CD1c-positive myeloid dendritic cell (primary cell): ENCODE measurements around the gene GIPC2.
"Not testable (repeated sequence)": the region's sequence is repeated elsewhere in the genome, so short reads cannot be mapped to it uniquely, and the experiment has no call there.

ENCODE experiments used
- DNase-seq: peaks from one replicate; pipeline ENCODE4 v3.0.0-alpha.2; 2016; ENCODE audit errors: extremely low spot score

The GIPC2 gene

DNA sequence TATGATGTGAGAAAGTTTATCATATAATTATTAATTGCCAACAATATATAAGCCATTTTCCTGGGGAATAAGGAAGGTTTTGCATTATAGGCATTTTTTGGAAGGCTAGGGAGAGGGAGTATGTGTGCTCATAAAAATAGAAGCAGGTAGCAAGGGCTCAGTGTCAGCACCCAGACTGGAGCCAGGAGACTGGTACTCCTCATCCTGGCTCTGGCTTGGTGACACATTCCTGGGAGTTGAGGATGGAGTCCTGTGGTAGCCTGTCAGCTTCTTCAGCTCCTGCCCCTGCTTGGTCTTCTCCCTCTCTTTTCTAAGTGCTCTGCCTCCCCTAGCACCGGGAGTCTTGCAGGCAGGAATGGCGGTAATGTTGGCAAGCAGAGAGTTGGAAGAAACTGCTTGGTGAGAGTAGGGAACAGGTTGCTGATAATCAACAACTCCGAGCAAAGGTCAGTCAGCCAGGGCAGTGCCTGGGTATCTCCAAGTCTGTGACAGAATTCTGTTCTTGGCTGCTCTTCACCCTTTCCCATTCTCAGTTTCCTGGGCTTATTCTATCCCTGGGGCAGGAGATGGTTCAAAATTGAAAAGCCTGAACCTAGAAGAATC lies 23.0 kb downstream of the GIPC2 start:
- no peak for DNase-seq

DNA sequence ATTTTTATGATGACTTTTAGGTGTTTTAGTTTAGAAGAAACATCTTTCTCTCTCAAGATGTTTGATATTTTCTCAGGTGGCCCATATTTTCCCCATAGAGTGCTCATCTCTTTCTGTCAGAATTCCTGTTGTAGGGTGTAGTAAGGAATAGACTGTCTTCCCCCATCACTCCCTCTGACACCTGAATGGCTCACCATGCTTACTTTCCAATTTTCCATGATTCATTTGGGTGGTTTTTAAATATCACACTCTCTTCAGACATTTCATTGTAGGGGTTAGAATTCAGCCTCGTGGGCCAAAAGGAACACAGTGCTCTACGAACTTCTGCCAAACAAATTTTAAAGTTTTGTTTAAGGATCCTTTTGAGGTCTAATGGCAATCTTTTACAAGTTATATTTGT lies 24.0 kb downstream of the GIPC2 start:
- no peak for DNase-seq

DNA sequence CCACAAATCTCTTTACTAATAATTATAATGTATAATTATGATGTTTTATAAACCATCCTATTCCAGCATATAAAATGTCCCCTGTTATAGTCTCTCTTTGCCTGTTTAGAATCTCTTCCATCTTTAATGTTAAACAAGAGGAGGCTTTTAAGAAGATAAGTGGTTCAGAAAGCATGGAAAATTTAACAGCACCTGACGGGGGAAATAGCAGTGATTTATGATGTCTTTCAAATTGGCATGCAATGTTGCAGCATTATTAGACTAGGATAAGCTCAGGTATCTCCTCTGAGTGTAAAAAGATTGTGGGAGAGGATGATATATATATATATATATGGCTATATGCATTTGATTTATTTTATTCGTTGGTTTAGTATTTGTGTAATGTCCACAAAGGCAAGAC lies 24.4 kb downstream of the GIPC2 start:
- no peak for DNase-seq

DNA sequence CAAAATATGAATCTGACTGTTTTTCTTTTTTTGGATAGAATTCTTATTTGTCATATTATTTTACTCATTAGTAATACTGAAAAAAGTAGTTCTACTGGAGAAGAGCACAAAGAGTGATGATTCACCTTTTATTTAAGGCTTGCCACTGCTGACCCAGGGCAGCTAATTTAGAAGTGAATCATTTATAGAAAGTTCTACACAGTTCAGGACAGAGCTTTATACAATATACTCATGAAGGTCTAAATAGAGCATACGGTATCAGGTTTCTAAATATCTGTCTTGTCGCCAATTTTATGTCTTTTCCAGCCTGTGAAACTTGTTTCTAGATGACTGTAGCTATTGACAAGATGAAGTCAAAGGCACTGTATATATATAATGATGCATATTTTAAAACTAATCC lies 25.0 kb downstream of the GIPC2 start:
- no peak for DNase-seq

DNA sequence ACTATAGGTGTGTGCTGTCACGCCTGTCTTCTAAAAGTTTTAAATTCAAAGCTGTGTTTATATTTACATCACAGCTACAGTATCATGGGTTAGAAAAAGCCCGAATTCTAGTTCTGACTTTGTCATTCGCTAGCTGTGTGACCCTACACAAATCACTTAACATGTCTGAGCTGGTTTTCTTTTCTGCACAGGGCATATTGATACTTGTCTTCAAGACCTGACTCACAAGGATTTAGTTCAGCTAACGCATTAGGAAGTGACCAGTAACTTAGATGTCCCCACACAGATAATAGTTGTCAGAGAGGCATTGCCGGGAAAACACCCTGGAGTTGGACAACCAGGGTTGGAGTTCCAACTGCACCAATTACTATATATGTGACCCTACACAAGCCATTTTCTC lies 25.9 kb downstream of the GIPC2 start:
- DNase-seq, result no peak

DNA sequence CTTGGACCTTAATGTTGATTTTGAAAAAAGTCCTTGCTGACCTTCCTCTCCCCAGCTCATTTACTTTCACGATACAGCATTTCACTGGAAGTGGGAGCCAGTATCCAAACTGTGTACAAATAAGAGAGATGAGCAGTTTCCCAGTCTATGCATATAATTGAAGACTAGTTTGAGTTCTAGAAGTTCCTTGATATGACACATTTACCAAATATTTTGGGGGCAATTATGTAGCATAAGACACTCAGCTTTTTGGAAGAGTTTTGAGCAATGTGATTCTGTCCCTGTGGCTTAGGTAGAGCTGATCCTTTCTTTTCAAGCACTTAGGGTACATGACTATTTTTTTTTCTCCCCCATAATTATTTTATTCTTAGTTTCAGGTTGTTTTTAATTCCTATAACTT lies 26.4 kb downstream of the GIPC2 start:
- DNase-seq, result no peak

DNA sequence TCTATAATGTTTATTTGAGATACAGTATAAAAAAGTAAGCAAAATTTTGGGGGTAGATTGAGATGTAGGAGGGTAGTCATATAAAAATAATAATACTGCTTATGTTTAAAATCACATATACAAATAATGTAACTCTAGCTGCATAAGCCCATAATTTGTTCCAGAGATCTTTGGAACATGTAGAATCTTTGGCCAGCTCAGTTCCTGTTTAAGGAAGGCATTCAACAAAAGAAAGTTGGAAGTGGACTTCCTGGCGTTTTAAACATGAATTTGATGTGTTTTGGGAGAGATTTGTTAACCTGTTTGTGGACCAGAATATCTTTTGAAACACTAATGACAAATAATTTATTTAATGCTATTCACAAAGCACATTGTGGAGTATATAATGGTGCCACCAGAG lies 27.7 kb downstream of the GIPC2 start:
- no peak for DNase-seq

DNA sequence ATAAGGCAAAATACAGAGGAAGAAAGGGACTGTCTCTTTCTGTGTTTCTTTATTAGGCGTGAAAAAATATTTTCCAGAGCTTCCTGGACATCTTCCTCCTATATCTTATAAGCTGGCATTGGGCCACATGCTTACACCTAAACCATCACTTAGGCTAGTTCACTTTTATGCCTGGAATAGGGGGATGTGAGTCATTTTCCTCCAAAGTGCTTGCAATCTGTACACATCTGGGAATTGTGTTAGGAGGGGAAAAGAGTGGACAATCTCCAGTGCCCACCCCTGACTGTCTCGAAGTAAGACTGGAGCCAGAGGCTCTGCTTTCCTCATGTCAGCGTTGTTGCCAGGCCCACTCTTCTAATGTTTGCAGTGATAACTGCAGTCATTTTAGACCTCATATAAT lies 29.9 kb downstream of the GIPC2 start:
- DNase-seq, result no peak

DNA sequence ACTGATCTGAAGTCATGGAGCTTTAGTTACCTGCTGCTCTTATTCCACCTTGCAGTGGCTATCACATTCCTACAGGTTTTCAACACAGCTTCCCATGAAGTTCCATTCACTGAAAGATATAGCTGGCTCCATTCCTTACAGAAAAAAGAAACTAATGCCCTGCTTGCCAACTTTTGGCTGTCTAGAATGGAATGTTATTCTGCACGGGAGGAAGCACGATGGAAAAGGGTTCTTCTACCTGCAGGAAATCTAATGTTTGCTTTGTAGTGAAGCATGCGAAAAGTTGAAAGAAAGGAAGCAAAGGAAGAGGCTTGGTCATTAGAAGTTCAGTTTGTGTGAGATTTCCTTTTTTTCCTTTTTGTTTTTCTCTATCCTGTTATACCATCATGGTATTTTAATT lies 32.6 kb downstream of the GIPC2 start:
- no peak for DNase-seq

DNA sequence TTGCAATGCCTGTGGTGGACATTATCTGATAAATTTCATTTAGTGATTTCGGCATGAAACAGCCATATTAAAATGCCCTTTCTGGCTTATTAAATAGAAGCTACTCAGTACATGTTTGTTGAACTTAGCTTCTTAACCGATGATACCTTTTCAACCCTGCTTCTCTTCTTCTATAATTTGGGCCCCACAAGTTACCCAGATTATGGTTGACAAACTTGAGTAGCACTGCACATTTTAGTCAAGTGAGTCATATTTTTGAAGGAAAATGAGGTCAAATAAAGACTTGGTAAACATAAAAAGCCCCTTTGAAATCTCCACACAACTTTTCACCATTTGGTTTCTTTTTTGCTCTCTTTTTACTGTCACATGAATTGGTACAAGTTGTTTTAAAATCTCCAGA lies 33.8 kb downstream of the GIPC2 start:
- no peak for DNase-seq

DNA sequence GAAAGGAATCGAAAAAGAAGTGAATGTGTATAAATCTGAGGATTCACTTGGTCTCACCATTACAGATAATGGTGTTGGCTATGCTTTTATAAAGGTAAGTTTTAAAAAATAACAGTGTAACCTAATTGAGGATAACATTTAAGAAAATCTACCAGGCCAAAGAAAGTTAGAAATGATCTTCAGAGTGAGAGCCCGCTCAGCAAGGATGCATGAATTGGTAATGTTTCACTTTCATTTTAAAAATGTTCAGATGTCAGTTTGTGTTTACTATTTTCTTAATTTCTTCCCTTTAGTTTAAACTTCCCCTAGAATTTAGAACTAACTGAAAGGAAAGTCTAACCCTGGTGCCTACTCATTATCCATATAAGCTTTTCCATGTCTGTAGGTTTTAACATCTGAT lies 35.0 kb downstream of the GIPC2 start:
- no peak for DNase-seq

DNA sequence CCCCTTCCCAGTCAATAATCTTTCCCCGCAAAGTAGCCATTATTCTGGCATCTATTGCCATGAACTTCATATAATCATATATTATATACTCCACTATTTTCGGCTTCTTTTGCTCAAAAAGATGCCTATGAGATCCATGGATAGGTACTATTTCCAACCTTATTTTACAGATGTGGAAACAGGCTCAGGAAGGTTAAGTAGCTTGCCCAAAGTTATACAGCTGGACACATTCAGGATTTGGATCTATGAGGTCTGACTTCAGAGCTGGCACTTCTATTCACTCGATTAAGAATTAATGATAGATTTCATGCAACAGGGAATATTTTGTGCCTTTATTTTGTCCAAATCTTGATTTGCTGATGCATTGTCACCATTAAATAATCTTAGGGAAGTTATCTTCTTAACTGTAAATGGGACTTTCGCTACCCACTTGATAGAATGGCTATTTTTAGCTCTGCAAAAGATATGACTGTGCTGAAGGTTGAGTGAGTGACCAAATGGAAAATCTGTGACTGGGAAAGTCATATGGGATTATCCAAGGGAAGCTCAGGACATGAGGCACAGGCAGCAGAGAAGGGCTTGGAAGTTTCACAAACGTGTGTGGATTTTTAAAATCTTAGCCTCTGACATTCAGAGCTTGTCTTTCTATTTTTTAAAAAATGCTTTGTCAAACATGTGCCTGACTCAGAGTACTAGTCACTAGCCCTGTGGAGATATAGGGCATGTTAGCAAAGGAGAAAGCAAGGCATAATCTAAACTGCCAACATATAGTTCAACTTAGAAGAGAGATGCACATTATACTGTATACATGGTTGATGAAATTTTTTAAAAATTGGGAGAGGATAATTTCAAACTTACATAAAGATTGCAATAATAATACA lies 36.5 kb downstream of the GIPC2 start:
- no peak for DNase-seq

DNA sequence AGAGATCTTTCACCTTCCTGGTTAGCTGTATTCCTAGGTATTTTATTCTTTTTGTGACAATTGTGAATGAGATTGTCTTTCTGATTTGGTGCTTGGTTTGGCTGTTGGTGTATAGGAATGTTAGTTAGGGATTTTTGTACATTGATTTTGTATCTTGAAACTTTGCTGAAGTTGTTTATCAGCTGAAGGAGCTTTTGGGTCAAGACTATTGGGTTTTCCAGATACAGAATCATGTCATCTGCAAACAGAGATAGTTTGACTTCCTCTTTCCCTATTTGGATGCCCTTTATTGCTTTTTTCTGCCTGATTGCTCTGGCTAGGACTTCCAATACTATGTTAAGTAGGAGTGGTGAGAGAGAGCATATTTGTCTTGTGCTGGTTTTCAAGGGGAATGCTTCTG lies 38.9 kb downstream of the GIPC2 start:
- not testable (repeated sequence) for DNase-seq

DNA sequence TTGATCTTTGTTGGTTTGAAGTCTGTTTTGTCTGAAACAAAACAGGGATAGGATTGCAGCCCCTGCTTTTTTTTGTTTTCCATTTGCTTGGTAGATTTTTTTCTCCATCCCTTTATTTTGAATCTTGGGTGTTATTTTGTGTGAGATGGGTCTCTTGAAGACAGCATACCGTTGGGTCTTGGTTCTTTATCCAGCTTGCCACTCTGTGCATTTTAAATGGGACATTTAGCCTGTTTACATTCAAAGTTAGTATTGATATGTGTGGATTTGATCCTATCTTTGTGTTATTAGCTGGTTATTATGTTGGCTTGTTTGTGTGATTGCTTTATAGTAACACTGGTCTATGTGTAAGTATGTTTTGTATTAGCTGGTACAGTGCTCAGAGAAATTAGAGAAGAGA lies 40.9 kb downstream of the GIPC2 start:
- no peak for DNase-seq

DNA sequence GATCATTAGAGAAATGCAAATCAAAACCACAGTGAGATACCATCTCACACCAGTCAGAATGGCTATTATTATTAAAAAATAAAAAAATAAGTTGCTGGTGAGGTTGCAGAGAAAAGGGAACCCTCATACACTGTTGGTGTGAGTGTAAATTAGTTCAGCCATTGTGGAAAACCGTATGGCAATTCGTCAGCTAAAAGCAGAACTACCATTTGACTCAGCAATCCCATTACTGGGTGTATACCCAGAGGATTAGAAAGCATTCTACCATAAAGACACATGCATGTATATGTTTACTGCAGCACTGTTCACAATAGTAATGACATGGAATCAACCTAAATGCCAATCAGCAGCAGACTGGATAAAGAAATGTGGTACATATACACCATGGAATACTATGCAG lies 42.2 kb downstream of the GIPC2 start:
- DNase-seq, result no peak

DNA sequence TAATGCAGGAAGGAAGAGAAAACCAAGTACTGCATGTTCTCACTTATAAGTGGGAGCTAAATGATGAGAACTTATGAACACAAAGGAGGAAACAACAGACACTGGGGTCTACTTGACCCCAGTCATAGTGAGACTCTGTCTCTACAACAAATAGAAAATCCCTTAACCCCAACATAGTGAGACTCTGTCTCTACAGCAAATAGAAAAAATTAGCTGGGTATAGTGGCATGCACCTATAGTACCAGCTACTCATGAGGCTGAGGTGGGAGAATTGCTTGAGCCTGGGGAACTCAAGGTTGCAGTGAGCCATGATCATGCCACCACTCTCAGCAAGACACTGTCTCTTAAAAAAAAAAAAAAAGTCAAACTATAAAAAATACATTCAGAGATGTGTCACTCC lies 42.7 kb downstream of the GIPC2 start:
- DNase-seq, result no peak

DNA sequence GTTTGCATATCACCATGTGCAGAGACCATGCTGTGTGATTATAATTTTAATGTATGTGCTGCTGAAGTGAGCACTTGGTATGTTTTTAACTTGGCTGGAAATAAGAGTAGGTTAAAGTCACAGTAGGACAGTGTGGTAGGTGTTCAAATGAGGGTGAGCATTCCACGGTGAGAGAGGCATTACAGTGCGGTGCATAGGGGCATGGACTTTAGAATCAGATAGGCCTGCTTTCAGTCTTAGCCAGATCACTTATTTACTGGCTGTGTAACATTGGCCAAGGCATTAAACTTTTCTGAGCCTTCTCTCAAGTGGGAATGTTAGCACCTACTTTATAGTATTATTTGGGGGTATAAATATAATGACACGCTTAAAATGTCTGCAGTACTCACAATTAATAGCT lies 43.2 kb downstream of the GIPC2 start:
- DNase-seq, result no peak

DNA sequence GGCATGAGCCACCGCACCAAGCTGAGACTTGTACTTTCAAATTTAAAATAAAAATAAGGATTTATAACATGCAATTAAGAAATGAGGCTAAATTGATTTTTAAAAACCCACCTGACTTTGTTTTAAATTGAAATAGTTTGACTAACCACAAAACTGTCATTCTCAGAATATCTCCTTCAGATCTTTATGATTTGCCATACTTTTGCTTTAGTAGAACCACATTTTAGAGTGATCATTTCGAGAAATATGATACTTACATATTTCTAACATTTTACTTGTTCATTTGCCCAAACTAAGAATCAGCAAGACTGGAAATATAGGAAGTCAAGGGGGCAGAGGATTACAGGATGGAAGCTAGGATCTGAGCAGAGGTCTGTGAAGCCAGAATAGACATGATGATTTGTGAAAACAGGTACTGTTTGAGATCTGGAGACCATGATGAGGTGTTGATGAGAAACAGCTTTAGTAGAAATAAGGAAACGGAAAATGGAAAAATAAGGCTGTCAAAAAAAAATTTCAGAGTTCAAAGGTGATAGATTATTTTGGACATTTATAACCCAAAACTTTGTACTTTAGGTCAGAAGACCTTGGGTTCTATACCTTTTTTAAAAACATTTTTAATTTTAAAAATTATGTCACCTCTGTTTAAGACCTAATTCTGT lies 44.8 kb downstream of the GIPC2 start:
- DNase-seq, result no peak

DNA sequence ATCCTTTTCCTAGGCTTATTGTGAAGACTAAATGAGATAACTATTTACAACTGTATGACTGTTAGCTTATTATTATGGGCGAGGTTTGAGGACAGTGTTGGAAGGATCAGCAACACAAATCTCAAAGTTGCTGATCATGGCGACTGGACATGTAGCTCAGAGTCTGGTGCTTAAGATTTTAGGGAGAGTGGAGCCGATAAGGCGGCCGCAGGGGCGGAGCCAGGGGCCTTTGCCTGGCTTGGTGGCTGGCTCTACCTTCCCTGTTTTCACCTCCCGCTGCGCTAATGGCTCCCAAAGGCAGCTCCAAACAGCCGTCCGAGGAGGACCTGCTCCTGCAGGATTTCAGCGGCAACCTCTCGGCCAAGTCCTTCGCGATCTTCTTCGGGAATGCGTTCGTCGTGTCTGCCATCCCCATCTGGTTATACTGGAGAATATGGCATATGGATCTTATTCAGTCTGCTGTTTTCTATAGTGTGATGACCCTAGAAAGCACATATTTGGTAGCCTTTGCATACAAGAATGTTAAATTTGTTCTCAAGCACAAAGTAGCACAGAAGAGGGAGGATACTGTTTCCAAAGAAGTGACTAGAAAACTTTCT lies 45.5 kb downstream of the GIPC2 start:
- DNase-seq, result no peak

DNA sequence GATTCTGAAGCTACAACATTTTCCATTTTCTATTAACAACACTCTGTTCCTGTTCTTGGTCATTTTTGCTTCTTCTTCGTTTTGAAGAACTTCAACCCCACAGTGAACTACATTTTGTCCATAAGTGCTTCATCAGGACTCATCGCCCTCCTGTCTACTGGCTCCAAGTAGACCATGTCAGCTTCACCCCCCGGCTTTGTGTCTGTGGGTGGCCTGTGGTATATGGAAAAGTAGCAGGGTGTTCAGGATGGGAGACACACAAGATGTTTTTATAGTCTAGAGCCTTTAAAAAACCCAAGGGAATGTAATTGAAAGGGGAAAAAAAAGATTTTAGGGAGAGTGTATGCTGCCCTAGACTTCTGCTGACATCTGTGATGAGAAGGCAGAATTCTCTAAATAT lies 46.1 kb downstream of the GIPC2 start:
- DNase-seq, result no peak

DNA sequence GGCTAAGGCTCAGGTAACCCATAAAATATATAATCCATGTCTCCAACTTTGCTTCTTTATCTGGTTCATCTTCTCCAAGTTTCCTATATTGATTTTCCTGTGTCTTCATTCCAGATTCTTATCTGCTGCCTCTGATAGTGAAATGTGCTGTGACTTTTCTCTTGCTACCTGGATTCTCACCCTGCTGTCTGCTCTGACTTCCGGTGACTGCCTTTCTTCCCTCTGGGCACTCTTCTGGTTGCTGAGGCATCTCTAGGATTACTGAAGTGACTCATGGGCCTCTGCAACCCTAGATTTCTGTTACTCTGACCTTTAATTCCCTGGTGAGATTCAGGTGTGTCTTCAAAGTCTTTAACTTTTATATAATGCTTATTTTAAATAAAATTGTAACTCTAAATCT lies 46.9 kb downstream of the GIPC2 start:
- DNase-seq, result no peak

DNA sequence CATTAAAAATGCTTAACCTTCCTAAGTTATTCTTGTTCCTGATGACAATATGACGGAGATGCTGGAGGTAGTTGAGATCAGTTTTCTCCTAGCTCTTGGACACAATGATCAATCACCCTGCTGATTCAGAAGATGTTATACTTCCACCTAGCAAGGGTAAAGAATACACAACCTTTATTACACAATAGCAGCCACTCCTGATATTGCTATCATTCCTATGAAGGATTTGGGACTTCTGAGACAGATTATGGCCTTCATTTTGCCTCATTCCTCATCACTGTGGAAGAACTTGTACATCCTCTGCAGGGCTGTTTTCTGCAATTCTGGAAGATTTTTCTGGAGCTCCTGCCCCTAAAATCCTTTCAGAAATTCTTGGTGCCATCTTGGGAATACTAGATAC lies 47.8 kb downstream of the GIPC2 start:
- no peak for DNase-seq

DNA sequence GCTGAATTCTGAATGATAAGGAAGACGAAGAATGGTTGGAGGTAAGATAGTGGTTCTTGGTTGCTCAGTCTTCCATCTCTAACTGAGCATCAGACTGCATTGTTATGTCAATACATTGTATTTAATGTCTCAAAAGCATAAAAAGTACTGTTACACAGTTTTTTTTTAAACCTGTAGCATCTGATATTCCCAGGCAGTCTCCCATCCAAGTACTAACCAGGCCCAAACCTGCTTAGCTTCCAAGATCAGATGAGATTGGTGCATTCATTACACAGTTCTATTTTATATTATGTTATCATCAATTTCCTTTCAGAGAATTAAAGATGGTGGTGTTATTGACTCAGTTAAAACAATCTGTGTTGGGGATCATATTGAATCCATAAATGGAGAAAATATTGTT lies 48.9 kb downstream of the GIPC2 start:
- no peak for DNase-seq
